GM18505 (cell line): ENCODE measurements around the gene VIPR1.

Experiments
- ATAC-seq: cut with Tn5 transposase; IDR thresholded peaks from one replicate; pipeline ENCODE4 v1.9.1; 2021; ENCODE audit not compliant: unreplicated experiment
- POLR2A ChIP-seq: IDR thresholded peaks from 4 replicates; pipeline ENCODE4 v1.6.1; 2011; ENCODE audit warnings: borderline replicate concordance; ENCODE audit not compliant: insufficient read depth, insufficient read length; ENCODE audit errors: extremely low read depth

Gene VIPR1

DNA sequence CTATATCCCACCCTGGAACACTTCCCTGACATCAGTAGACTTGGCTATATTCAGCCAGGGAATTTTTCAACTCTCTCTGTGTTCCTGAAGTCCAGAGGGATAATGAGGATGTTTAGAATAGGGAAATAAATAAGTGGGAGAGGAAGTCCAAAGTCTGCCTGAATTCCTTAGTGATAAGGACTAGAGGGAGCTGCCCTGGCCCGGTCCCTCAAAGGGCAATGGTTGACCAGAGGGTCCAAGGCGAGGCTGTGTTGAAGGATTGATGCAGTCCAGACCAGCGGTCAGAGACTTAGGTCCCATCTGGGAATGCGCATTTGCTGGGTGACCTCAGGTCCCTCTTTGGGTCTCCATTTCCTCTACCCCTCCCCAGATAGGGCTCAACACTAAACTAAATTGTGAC is 7.9 kb downstream of the VIPR1 start:
- no peak for TF ChIP-seq POLR2A
- no peak for ATAC-seq

- no peak for TF ChIP-seq POLR2A
- no peak for ATAC-seq
Observed at GRCh38 chr3:42511201-42511600, 8.8 kb downstream of the VIPR1 start.

DNA sequence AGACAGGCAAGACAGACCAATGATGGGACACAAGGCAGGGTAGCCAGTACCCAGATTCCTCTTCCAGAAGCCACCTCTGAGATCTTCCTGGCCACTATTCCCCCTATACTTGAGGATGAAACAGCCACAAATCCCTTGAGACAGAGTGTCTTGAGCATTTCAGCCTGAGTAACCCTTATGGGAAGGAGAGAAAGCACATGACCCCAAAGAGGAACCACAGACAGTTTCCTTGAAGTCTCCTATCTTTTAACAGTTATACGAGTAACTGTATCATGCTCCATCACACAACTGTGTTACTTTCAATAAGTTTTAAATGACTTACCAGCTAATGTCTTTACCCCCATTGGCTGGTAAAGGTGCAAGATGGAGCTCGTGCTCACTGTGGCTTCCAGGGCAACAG is 9.3 kb downstream of the VIPR1 start:
- TF ChIP-seq POLR2A, result no peak
- no peak for ATAC-seq

- ATAC-seq, result no peak
- TF ChIP-seq POLR2A, result no peak
Observed at GRCh38 chr3:42513121-42513520, 10.7 kb downstream of the VIPR1 start.

- ATAC-seq, result no peak
- no peak for TF ChIP-seq POLR2A
Observed at GRCh38 chr3:42513521-42513920, 11.1 kb downstream of the VIPR1 start.

- no peak for TF ChIP-seq POLR2A
- no peak for ATAC-seq
Observed at GRCh38 chr3:42514876-42515275, 12.4 kb downstream of the VIPR1 start.

DNA sequence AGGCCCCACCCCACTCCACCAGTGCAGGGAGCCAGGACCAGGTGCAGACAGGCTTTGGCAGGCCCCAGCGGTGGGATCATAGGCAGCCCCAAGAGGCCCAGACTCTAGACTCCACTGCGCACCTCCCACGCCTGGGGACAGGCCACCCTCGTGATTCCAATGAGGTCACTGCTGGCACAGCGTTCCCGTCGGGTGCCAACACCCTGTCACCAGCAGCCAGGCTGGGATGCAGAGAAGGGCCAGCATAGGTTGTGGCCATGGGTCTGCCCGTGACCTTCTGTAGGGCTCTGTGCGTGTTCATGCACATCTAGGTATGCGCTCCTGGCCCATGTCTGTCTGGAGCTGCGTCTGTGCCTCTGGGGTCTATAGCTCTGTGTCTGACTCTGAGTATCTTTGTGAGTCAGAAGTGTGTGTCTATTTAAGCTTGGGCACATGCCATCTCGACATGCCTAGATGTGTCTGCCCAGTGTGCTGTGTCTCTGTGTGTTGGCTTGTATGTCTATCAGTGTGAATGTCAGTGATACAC is 13.0 kb downstream of the VIPR1 start:
- TF ChIP-seq POLR2A, result no peak
- ATAC-seq, result no peak

GRCh38 chr3:42515976-42516375 is 13.5 kb downstream of the VIPR1 start:
- TF ChIP-seq POLR2A, result no peak
- ATAC-seq, result no peak

GRCh38 chr3:42516443-42516842 is 14.0 kb downstream of the VIPR1 start:
- no peak for ATAC-seq
- TF ChIP-seq POLR2A, result no peak

DNA sequence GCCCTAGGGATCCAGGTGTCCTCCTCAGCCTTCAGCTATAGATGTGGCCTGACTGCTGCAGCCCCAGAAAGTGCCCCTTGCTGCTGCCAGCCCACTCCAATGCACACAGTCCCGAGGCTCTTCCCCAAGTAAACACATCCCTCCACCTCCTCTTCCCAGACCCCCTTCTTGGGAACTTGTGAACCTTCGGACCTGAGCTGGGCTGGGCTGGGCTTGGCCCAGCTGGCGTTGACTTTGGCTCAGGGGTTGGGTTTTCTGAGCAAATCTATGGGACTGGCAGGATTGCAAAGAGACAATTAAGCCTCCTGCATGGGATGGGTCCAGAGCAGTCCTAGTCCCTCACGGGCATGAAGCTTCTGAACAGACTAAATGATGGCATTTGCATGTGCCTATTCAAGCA is 14.7 kb downstream of the VIPR1 start:
- no peak for TF ChIP-seq POLR2A
- no peak for ATAC-seq

DNA sequence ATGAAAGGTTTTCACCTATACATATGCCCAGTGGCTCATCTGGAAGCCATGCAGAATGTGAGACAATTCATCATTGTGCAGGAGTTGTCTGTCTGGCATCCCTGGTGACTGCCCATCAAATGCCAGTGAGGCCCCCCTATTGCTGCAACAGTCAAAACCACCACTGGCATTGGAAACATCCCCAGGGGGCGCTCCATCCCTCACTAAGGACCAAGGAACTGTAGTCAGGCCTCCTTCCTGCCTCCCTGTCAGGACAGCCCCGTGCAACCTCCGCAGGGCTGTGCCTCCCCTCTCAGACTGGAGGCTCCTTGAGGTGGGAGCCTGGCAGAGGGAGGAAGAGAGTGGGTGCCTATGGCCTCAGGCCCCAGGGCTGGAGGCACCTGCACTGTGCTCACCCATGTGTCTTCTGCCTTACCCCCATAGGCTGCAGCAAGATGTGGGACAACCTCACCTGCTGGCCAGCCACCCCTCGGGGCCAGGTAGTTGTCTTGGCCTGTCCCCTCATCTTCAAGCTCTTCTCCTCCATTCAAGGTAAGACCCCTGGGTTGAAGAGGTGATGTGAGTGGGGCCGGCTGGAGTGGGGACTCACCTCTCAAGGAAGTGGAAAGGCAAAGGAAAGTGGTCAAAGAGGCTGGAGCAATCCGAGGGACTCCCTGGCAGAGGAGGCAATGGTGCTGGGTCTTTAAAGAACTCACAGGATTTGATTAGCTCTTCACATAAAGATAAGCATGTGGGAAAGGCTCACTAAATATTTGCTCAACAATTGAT is 16.5 kb downstream of the VIPR1 start:
- no peak for TF ChIP-seq POLR2A
- no peak for ATAC-seq

DNA sequence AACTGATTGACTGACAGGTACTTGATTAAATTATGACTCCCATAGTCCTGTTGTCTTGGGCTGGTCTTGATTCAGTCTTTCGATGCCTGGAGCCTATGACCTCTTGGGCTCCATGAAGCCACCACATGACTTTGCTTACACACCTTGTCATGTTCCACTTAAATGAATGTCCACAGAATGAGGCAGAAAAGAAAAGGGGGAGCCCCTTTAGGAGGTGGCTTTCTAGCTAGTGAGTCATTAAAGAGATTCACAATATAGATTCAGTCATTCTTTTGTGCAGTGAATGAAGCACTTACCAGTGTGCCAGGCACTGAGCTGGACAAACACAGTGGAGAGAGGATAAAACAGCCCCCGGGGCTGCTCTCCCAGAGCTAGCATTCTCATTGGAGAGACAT is 17.1 kb downstream of the VIPR1 start:
- ATAC-seq, result no peak
- no peak for TF ChIP-seq POLR2A

DNA sequence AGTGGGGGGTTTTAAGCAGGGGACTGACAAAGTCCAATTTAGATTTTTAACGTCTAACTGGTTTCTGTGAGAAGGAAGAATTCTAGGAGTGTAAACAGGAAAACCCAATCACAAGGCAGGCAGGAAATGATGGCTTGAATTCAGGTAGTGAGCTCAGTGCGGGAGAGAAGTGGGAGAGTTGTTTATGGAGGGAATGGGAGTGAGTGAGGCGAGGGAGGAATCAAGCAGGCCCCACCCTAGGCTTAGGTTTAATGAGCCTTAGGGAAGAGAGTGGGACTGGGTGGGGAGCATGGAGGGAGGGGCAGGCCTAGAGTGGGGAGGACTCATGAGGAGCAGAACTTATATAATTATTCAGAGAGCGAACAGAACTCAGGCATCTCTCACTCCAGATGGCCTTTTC is 17.9 kb downstream of the VIPR1 start:
- no peak for ATAC-seq
- no peak for TF ChIP-seq POLR2A

GRCh38 chr3:42520906-42521305 is 18.5 kb downstream of the VIPR1 start:
- no peak for TF ChIP-seq POLR2A
- ATAC-seq, result no peak

- no peak for ATAC-seq
- TF ChIP-seq POLR2A, result no peak
Observed at GRCh38 chr3:42524751-42525150, 22.3 kb downstream of the VIPR1 start.

- TF ChIP-seq POLR2A, result no peak
- ATAC-seq, result no peak
Observed at GRCh38 chr3:42525212-42525611, 22.8 kb downstream of the VIPR1 start.
